Measurements from ENCODE around the gene CDH11.

DNA sequence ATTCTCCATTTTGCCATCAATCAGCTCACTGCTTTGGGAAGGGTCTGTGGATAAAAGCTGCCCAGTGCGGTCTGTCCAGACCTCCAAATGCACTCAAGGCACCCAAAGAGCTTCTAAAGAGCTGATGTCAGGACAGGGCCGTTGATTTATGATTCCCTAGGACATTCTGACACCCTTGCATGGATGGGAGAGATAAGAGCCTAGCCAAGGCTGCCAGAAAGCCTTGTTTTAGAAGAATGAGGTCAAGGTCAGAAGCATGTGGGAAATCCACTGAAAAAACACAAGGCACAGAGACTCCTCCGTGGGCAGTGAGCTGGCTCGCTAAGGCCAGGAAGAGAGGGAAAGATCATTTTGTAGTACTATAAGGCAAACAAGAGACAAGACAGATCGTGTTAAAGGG, 214.0 kb downstream of the CDH11 start:
- TF ChIP-seq, protein P1, sequence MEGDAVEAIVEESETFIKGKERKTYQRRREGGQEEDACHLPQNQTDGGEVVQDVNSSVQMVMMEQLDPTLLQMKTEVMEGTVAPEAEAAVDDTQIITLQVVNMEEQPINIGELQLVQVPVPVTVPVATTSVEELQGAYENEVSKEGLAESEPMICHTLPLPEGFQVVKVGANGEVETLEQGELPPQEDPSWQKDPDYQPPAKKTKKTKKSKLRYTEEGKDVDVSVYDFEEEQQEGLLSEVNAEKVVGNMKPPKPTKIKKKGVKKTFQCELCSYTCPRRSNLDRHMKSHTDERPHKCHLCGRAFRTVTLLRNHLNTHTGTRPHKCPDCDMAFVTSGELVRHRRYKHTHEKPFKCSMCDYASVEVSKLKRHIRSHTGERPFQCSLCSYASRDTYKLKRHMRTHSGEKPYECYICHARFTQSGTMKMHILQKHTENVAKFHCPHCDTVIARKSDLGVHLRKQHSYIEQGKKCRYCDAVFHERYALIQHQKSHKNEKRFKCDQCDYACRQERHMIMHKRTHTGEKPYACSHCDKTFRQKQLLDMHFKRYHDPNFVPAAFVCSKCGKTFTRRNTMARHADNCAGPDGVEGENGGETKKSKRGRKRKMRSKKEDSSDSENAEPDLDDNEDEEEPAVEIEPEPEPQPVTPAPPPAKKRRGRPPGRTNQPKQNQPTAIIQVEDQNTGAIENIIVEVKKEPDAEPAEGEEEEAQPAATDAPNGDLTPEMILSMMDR (IDR thresholded peaks at IDR 0.05) = no peak
- TF ChIP-seq POLR2A (IDR thresholded peaks at IDR 0.05) = no peak

Measured in sigmoid colon (tissue), 3 donors.